Measurements from ENCODE around the gene SCFD1.

DNA sequence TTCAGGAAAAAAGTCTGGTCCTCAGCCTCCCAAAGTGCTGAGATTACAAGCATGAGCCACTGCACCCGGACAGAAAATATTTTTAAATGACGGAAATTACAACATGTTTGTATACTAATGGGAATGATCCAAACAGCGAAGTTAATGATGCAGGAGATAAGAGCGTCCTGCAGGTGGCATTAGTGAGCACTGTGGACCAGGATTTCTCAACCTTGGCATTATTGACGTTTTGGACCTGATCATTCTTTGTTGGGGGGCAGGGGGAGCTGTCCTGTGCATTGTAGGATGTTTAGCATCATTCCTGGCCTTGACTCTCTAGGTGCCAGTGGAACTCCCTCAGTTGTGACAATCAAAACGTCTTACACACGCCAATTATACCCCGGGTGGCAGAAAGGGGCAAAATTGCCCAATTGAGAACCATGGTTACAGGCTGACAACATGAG, 34.1 kb downstream of the SCFD1 start:
- TF ChIP-seq, protein P1, sequence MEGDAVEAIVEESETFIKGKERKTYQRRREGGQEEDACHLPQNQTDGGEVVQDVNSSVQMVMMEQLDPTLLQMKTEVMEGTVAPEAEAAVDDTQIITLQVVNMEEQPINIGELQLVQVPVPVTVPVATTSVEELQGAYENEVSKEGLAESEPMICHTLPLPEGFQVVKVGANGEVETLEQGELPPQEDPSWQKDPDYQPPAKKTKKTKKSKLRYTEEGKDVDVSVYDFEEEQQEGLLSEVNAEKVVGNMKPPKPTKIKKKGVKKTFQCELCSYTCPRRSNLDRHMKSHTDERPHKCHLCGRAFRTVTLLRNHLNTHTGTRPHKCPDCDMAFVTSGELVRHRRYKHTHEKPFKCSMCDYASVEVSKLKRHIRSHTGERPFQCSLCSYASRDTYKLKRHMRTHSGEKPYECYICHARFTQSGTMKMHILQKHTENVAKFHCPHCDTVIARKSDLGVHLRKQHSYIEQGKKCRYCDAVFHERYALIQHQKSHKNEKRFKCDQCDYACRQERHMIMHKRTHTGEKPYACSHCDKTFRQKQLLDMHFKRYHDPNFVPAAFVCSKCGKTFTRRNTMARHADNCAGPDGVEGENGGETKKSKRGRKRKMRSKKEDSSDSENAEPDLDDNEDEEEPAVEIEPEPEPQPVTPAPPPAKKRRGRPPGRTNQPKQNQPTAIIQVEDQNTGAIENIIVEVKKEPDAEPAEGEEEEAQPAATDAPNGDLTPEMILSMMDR (IDR thresholded peaks at IDR 0.05): peak; percentile 62 to 76 (median 70)
- no peak for TF ChIP-seq POLR2A (IDR thresholded peaks at IDR 0.05)

All from right lobe of liver (tissue), 4 donors.